Mesenchymal stem cell (in vitro differentiated cells and primary cell): ENCODE results near the gene ZNF620.
A peak's percentile ranks its signal among the peaks of the same experiment; 100 is the strongest.
"Not testable (repeated sequence)": the region's sequence is repeated elsewhere in the genome, so short reads cannot be mapped to it uniquely, and the experiment has no call there.

Experiments used
- DNase-seq: peaks from one replicate; pipeline ENCODE4 v3.0.0-alpha.2; 2013
- H2AFZ ChIP-seq: one replicate; pipeline ENCODE4 v1.6.1; 2013; ENCODE audit warnings: low read depth, mild to moderate bottlenecking, control low read depth, inconsistent platforms, low read length, moderate library complexity
- H2AK5ac ChIP-seq: 2 replicates; pipeline ENCODE4 v1.6.1; 2013; ENCODE audit warnings: low read length, moderate library complexity, mild to moderate bottlenecking, inconsistent platforms; ENCODE audit not compliant: severe bottlenecking
- H2BK120ac ChIP-seq: one replicate; pipeline ENCODE4 v1.6.1; 2013; ENCODE audit warnings: low read depth, mild to moderate bottlenecking, inconsistent platforms, low read length, moderate library complexity
- H2BK12ac ChIP-seq, 2 experiments: one replicate each; pipeline ENCODE4 v1.6.1; 2013; ENCODE audit warnings: inconsistent platforms in 2 of 2, low read length in 2 of 2, mild to moderate bottlenecking in 2 of 2, moderate library complexity in 2 of 2, control low read depth in 1 of 2
- H2BK15ac ChIP-seq: one replicate; pipeline ENCODE4 v1.6.1; 2013; ENCODE audit warnings: mild to moderate bottlenecking, low read depth, inconsistent platforms; ENCODE audit not compliant: poor library complexity, severe bottlenecking
- H2BK5ac ChIP-seq: 2 replicates; pipeline ENCODE4 v1.6.1; 2013; ENCODE audit warnings: low read depth, mild to moderate bottlenecking, low read length, control low read depth, inconsistent platforms; ENCODE audit not compliant: poor library complexity, severe bottlenecking
- H3K14ac ChIP-seq, 2 experiments: one replicate each; pipeline ENCODE4 v1.6.1; 2013; ENCODE audit warnings: inconsistent platforms in 2 of 2, low read length in 2 of 2, control low read depth in 1 of 2, mild to moderate bottlenecking in 1 of 2, moderate library complexity in 1 of 2
- H3K18ac ChIP-seq, 2 experiments: one replicate each; pipeline ENCODE4 v1.6.1; 2013; ENCODE audit warnings: inconsistent platforms in 2 of 2, low read length in 2 of 2, control low read depth in 1 of 2, low read depth in 1 of 2, mild to moderate bottlenecking in 1 of 2
- H3K23ac ChIP-seq, 2 experiments: one replicate each; pipeline ENCODE4 v1.6.1; 2013; ENCODE audit warnings: inconsistent platforms in 2 of 2, low read length in 2 of 2, mild to moderate bottlenecking in 2 of 2, moderate library complexity in 2 of 2, control low read depth in 1 of 2
- H3K27ac ChIP-seq: 2 replicates; pipeline ENCODE4 v1.5.1; 2013; ENCODE audit warnings: mild to moderate bottlenecking, moderate library complexity, low read length, control low read depth, inconsistent platforms; ENCODE audit not compliant: poor library complexity, severe bottlenecking
- H3K27me3 ChIP-seq, 2 experiments: 2 replicates each; pipeline versions ENCODE4 v1.6.1 to v1.7.0; 2013; ENCODE audit warnings: low read length in 2 of 2, mild to moderate bottlenecking in 2 of 2, moderate library complexity in 2 of 2, control low read depth in 1 of 2, inconsistent platforms in 1 of 2; ENCODE audit not compliant: control insufficient read depth in 1 of 2, insufficient read depth in 1 of 2
- H3K36me3 ChIP-seq, 2 experiments: 2 replicates each; pipeline versions ENCODE4 v1.6.1 to v1.7.0; 2013; ENCODE audit warnings: low read length in 2 of 2, control low read depth in 1 of 2, inconsistent platforms in 1 of 2, low read depth in 1 of 2, mild to moderate bottlenecking in 1 of 2; ENCODE audit not compliant: insufficient read depth in 2 of 2, control insufficient read depth in 1 of 2
- H3K4ac ChIP-seq, 2 experiments: one replicate each; pipeline ENCODE4 v1.6.1; 2013; ENCODE audit warnings: inconsistent platforms in 2 of 2, low read length in 2 of 2, mild to moderate bottlenecking in 2 of 2, moderate library complexity in 2 of 2, control low read depth in 1 of 2, low read depth in 1 of 2
- H3K4me1 ChIP-seq: 2 replicates; pipeline ENCODE4 v1.6.1; 2013; ENCODE audit warnings: low read depth, low read length, control low read depth; ENCODE audit not compliant: control insufficient read depth, insufficient read depth
- H3K4me2 ChIP-seq: 2 replicates; pipeline ENCODE4 v1.6.1; 2013; ENCODE audit warnings: low read length, mild to moderate bottlenecking, inconsistent platforms; ENCODE audit not compliant: poor library complexity, severe bottlenecking
- H3K4me3 ChIP-seq, 2 experiments: 2 replicates each; pipeline versions ENCODE4 v1.5.1 to v1.7.0; 2013; ENCODE audit warnings: low read length in 2 of 2, mild to moderate bottlenecking in 2 of 2, control low read depth in 1 of 2, low read depth in 1 of 2; ENCODE audit not compliant: insufficient read depth in 1 of 2
- H3K79me1 ChIP-seq: replicated peaks from 2 replicates; pipeline ENCODE4 v1.6.1; 2013; ENCODE audit warnings: mild to moderate bottlenecking, control low read depth, low read length, inconsistent platforms; ENCODE audit not compliant: poor library complexity, severe bottlenecking
- H3K9ac ChIP-seq: 2 replicates; pipeline ENCODE4 v1.7.0; 2013; ENCODE audit warnings: mild to moderate bottlenecking, low read length, moderate library complexity
- H3K9me3 ChIP-seq: 2 replicates; pipeline ENCODE4 v1.7.0; 2013; ENCODE audit warnings: mild to moderate bottlenecking, low read length; ENCODE audit not compliant: control insufficient read depth
- H4K8ac ChIP-seq: one replicate; pipeline ENCODE4 v1.6.1; 2013; ENCODE audit warnings: inconsistent platforms, mild to moderate bottlenecking, low read length, moderate library complexity
- H4K91ac ChIP-seq: one replicate; pipeline ENCODE4 v1.6.1; 2013; ENCODE audit warnings: mild to moderate bottlenecking, low read length, inconsistent platforms
- WGBS: methylation state at CpG from one replicate; pipeline ENCODE4 v1.1.7; 2013; ENCODE audit warnings: mixed read lengths; 5-methylcytosine and 5-hydroxymethylcytosine counted together

The ZNF620 gene

DNA sequence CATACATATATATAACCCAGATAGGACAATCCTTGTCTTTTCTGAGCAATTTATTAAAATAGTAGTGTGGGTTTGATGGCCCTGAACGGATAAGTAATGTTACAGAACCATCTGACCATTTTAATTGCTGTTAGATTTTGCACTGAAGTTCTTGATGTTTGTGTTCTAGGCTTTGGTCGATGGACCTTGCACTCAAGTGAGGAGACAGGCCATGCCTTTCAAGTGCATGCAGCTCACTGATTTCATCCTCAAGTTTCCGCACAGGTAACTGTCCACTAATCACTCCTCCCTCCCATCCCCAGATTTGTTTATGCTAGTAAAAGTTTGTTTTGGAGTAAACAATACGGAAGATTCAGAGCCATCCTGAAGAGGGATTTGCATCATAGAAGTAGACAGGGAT is 47.4 kb upstream of the ZNF620 start:
- Histone ChIP-seq H3K4me2 (peak overlapping the region; percentile 39), H3K4me3 (peak overlapping the region in 1 of 2 experiments; percentile 96), H3K36me3 (peaks cover 27 to 54% of the 10 kb centered on the region in 2 experiments), H3K23ac (no peak overlapping the region), H3K18ac (no peak overlapping the region), H3K9ac (peak overlapping the region; percentile 98), H2BK12ac (no peak overlapping the region), H3K4me1 (peaks cover 13% of the 10 kb centered on the region), H4K8ac (no peak overlapping the region), H2BK15ac (no peak overlapping the region), H2BK120ac (no peak overlapping the region), H3K14ac (no peak overlapping the region), H3K27me3 (no peaks in the 10 kb centered on the region), H3K79me1 (peaks cover 10% of the 10 kb centered on the region), H2AFZ (no peak overlapping the region), H3K9me3 (no peaks in the 10 kb centered on the region), H2BK5ac (no peak overlapping the region), H2AK5ac (no peak overlapping the region), H3K27ac (no peak overlapping the region), H3K4ac (no peak overlapping the region), H4K91ac (no peak overlapping the region)
- no peak for DNase-seq
- 85% methylated on average over 2 of the region's 4 CpGs for WGBS

DNA sequence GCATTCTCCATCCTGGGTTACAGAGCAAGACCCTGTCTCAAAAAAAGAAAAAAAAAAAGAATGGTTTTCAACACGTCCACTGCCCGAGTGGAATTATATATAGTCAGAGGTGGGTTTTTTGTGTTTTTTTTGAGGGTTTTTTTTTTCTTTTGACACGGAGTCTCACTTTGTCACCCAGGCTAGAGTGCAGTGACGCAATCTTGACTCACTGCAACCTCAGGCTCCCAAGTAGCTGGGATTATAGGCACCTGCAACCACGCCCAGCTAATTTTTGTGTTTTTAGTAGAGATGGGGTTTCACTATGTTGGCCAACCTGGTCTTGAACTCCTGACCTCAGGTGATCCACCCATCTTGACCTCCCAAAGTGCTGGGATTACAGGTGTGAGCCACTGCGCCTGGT is 45.4 kb upstream of the ZNF620 start:
- not testable (repeated sequence) for H2AFZ ChIP-seq, H3K4me2 ChIP-seq
- WGBS = 94% methylated on average over 6 of the region's 6 CpGs

DNA sequence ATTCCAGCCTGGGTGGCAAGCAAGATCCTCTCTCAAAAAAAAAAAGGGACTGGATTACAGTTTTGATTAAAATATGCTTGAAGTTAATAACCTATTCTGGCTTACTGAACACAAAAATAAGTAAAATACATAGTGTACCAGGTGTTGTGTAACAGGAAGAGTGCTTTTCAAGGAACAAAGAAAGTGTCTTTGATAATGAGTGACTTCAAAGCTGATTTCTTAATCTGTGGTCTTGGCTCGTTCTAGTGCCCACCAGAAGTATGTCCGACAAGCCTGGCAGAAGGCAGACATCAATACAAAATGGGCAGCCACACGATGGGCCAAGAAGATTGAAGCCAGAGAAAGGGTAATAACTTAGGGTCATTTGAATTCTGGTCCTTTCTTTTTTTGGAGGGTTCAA is 44.7 kb upstream of the ZNF620 start:
- Histone ChIP-seq H4K8ac (no peak overlapping the region), H2AK5ac (no peak overlapping the region), H3K9me3 (no peaks in the 10 kb centered on the region), H4K91ac (no peak overlapping the region), H3K4me2 (no peak overlapping the region), H3K4ac (no peak overlapping the region), H3K14ac (no peak overlapping the region), H3K18ac (no peak overlapping the region), H2BK120ac (no peak overlapping the region), H3K36me3 (peaks cover 34 to 80% of the 10 kb centered on the region in 2 experiments), H2AFZ (no peak overlapping the region), H3K27ac (no peak overlapping the region), H3K4me3 (no peak overlapping the region), H2BK15ac (no peak overlapping the region), H3K9ac (no peak overlapping the region), H3K23ac (no peak overlapping the region), H2BK5ac (no peak overlapping the region), H3K27me3 (no peaks in the 10 kb centered on the region), H3K79me1 (peaks cover 9% of the 10 kb centered on the region), H2BK12ac (no peak overlapping the region), H3K4me1 (peaks cover 10% of the 10 kb centered on the region)
- 96% methylated on average over 3 of the region's 3 CpGs for WGBS
- DNase-seq = no peak

More for the DNA sequence above, 45.4 kb upstream of the ZNF620 start:
- peaks cover 31 to 75% of the 10 kb centered on the region in 2 experiments for H3K36me3 ChIP-seq
- DNase-seq, H2BK120ac ChIP-seq, H3K23ac ChIP-seq, H3K9ac ChIP-seq, H4K91ac ChIP-seq, H2BK5ac ChIP-seq, H3K4me3 ChIP-seq, H3K27ac ChIP-seq, H3K18ac ChIP-seq, H2AK5ac ChIP-seq, H3K4ac ChIP-seq, H2BK15ac ChIP-seq, H4K8ac ChIP-seq, H3K79me1 ChIP-seq, H3K27me3 ChIP-seq, H3K14ac ChIP-seq, H3K9me3 ChIP-seq, H2BK12ac ChIP-seq: not testable (repeated sequence)
- peaks cover 11% of the 10 kb centered on the region for H3K4me1 ChIP-seq

DNA sequence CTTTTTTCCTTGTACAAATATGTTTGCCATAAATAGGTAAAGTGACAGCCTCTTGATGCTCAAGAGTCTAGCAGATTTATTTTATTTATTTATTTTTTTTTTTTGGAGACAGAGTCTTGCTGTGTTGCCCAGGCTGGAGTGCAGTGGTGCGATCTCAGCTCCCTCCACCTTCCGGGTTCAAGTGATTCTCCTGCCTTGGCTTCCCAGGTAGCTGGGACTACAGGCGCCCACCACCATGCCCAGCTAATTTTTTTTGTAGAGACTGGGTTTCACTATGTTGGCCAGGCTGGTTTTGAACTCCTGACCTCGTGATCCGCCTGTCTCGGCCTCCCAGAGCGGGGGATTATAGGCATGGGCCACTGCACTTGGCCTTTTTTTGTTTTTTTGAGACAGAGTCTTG is 43.0 kb upstream of the ZNF620 start:
- H3K23ac ChIP-seq, H2BK5ac ChIP-seq, H3K4me3 ChIP-seq, H3K27me3 ChIP-seq, H3K9ac ChIP-seq, H2AFZ ChIP-seq, H3K79me1 ChIP-seq, H3K4me1 ChIP-seq, H2BK12ac ChIP-seq, H4K91ac ChIP-seq, H3K18ac ChIP-seq, H3K9me3 ChIP-seq, H2BK15ac ChIP-seq, H3K27ac ChIP-seq, H2BK120ac ChIP-seq, H2AK5ac ChIP-seq, H3K4me2 ChIP-seq, H3K4ac ChIP-seq, H3K14ac ChIP-seq, H4K8ac ChIP-seq, DNase-seq: not testable (repeated sequence)
- peaks cover 34 to 89% of the 10 kb centered on the region in 2 experiments for H3K36me3 ChIP-seq
- WGBS = 85% methylated on average over 7 of the region's 7 CpGs
